Inflammatory macrophage treated with lipopolysaccharide for 4 hours (primary cell): ENCODE measurements around the gene ELOA2.
A peak's percentile ranks its signal among the peaks of the same experiment; 100 is the strongest.
"Not testable (repeated sequence)": the region's sequence is repeated elsewhere in the genome, so short reads cannot be mapped to it uniquely, and the experiment has no call there.

Experiments
- DNase-seq: peaks from one replicate; pipeline ENCODE4 v3.0.0-alpha.2; 2020

The ELOA2 gene, protein sequence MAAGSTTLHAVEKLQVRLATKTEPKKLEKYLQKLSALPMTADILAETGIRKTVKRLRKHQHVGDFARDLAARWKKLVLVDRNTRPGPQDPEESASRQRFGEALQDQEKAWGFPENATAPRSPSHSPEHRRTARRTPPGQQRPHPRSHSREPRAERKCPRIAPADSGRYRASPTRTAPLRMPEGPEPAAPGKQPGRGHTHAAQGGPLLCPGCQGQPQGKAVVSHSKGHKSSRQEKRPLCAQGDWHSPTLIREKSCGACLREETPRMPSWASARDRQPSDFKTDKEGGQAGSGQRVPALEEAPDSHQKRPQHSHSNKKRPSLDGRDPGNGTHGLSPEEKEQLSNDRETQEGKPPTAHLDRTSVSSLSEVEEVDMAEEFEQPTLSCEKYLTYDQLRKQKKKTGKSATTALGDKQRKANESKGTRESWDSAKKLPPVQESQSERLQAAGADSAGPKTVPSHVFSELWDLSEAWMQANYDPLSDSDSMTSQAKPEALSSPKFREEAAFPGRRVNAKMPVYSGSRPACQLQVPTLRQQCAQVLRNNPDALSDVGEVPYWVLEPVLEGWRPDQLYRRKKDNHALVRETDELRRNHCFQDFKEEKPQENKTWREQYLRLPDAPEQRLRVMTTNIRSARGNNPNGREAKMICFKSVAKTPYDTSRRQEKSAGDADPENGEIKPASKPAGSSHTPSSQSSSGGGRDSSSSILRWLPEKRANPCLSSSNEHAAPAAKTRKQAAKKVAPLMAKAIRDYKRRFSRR

DNA sequence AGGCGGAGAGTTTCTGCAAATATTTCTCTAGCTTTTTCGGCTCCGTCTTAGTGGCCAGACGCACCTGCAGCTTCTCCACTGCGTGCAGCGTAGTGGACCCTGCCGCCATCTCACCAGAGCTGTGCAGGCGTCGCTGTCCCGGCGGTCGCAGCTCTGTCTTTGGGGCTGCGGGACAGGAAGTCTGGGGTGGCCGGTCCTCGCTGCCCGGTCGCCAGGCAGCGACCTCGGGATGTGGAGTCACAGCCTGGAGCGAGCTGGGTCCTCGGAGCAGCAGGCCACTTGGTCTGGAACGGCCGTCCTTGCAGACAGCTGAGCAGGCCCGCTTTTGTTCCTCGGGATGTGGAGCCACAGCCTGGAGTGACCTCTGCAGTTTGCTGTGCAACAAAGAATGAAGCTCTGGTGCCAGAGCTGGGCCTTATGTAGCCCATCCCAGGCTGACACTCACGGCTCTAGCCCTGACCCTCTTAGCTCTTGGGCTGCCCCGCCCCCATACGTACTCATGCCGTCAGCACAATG, at the start of gene ELOA2:
TSS of gene ELOA2 (minus strand) at position 466 of the 516 bp plus-strand sequence. CDS start at position 109, 357 bp downstream.
- DNase-seq = no peak

DNA sequence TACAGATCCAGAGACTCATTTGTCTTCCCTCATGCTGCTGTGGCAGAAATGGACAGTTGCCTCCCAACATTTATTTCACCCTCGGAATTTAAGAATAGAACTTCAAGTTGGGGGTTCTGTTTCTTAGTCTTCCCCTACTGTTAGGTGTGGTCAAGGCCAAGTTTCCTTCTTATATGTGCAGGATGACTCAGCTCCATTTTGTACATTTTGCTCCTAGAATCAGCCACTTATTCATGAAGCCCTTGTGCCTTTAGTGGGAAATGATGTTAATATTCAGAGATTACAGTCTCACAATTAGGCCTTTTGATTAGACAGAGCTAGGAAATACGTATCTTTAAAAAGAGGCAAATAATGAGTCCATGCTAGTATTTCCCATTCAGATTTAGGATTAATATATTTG, 46.2 kb upstream of the ELOA2 start:
- DNase-seq = no peak

DNA sequence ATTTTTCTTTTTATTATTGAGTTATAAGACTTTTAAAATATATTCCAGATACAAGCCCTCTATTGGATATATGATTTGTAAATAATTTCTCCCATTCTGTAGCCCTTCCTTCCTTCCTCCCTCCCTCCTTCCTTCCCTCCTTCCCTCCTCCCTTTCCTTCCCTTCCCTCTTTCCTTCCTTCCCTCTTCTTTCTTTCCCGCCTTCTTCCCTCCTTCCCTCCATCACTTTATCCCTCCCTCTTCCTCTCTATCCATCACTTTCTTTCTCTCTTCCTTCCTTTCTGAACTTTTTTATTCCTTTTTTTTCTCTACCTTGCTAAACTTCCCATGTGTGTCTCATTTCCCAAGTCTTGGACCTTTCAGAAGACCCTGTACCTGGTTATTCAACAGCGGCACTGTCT, 45.5 kb upstream of the ELOA2 start:
- DNase-seq = no peak

DNA sequence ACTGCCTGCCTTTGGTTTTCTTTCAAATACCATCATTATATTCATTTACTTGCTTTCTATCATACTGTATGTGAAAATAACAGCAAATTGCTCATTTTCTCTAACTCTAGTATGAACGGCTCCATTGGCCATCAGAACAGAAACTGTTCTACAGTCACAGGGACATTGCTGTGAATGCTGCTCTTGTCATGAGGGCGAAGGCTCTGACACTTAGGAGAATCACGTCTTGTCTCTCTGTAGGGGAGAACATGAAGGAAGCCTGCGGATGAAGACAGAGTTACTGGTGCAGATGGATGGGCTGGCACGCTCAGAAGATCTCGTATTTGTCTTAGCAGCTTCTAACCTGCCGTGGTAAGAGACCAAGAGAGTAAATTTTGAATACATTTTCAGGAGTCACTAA, 41.7 kb upstream of the ELOA2 start:
- DNase-seq = no peak

DNA sequence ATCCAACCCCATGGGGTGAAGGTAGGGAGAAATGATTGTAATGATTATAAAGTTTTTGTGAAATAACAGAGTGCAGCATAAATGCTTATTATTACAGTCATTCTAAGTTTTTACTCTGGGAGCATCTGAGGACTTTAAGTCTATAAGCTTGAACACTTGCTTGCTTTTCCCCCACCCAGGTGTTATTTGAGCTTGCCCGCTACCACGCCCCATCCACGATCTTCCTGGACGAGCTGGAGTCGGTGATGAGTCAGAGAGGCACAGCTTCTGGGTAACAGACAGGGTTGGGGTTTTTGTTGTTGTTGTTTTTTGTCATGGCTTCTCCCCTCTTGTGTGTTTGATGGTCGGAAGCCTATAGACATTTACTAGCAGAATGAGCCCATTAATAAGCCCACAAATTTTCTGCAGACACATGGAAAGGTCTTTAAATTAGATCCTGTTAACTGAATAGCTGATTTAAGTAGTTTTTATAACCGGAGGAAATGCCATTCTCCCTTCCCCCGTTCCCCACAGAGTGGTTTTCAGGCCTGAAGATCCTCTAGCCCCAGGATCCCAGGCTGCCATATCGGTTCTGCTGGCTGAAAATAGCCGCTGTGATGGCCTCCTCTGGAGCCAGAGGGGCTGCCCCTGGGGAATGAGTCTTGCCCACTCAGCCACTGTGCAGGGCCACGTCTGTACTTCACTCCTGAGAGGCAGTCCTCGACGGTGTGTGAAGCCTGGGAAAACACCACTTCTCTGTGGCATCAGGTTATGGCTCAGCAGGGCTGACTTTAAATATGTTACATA, 39.9 kb upstream of the ELOA2 start:
- DNase-seq = no peak

DNA sequence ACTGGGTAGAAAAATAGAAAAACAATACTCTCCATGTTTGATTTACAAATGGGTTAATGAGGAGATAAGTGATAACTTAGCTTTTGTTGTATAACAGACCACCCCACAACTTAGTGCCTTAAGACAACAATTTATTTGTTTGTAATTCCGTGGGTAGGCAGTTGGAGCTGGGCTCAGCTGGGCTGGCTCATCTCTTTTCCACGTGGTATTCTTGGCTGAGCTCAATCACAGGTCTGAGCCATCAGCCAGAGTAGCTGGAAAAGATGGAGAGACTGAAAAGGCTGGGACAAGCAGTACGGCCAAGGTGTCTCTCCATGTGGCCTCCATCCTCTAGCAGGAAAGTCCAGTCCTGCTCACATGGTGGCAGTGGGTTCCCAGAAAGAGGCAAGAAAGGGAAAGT, 32.2 kb upstream of the ELOA2 start:
- DNase-seq = no peak

DNA sequence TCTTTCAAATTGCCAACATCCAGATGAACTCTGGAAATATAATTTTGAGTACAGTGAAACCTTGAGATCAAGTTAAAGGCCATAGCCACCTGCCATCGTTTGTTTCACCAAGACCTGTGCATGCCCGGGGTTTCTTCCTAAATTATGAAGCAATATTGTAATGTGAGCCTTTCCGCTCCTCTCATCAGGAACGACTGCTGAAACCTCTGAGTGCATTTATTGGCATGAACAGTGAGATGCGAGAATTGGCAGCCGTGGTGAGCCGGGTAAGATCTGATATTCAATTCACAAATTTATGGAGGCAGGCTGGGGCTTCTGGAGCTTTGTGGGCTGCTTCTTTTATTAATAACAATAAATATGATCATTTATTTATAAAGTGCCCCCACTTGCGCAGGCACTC, 27.7 kb upstream of the ELOA2 start:
- no peak for DNase-seq

DNA sequence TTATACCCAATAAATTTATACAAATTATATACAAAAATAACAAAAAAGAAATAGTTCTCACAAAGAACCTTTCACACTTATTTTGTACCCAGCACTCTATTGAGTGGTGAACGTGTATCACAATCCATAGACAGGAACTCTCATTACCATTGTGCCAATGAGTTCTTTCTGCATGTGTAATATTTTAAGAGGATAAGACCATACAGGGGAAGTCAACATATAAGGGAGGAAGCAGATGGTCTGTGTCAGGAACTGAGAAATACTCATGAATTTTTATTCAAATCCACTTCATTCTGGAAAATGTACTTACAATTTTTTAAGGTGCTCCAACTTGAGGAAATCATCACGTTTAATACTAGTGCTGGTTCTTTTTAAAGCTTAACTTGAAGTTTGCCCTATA, 27.1 kb upstream of the ELOA2 start:
- DNase-seq = no peak

DNA sequence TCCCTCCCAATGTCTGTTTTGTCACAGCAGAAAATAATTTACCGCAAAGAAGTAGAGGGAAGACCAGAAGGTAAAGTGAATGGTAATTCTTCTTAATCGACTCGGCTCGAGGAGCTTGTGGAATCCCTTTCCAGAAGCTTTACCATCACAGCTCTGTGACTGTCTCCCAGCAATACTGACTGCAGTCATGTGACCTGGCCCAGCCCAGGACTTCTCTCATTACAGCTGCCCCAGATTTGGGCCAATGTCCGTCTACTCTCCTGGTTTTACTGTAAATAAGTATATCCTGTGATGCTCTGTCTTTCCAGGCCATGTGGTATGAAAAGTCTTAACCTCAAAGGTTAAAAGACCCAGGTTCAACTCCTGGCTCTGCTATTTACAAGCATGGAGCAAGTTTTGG, 18.9 kb upstream of the ELOA2 start:
- no peak for DNase-seq

DNA sequence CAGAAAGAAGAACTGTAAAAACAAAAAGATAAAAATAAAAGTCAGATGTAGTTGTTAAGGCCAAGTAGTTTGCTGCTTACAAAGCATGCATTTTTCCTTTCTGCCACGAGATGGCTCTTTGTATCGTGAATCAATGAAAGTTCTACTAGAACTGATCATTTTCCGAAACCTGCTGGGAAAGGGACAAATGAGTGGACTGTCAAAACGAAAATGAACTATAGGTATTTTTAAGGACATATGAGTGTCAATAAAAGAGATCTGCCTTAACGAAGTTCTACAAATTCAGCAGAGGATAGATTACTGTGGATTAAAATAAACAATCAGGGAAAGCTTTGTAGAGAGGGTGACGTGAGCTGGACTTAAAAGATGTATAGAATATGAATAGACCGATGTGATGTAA, 15.0 kb upstream of the ELOA2 start:
- DNase-seq = peak; percentile 37

DNA sequence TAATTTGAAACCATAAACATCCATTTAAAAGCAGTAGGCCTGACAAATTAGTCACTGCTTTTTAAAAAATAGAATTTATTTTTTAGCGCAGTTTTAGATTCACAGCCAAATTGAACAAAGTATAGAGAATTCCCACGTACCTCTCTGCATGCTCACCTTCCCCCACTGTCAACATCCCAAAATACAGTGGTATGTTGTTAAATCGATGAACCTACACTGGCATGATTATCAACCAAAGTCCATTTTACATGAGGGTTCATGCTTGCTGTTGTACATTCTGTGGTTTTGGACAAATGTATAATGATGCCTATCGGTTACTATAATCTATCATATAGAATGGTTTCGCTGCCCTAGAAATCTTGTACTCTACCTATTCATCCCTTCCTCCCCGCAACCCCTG, 5.6 kb upstream of the ELOA2 start:
- no peak for DNase-seq

DNA sequence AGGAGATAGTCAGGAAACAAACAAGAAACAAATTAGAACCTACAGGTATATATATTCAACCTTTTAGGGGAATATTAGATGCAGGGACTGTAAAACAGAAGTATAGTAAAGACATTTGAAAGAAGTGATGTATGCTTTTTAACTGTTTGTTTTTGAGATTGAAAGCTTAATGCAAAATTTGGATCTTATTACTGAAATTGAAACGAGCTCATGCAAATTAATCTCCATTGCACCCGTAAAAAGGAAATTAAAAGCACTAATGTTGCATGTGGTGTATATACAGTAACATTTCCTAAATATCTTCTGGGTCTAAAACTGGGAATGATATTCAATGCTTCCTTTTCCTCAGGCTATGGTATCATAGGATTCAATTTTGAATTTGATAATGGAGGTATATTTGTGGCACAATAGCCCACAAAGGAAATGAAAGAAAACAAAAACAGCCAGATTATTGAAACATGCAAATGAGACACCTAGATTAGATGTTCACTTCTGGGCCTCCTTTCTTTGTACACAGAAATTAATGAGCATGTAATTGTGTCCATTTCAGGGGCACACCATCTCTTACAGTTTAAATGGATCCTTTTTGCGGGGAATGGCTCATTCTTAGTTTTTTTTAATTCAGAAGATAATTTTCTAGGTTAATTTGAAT, 1.6 kb upstream of the ELOA2 start:
- no peak for DNase-seq

DNA sequence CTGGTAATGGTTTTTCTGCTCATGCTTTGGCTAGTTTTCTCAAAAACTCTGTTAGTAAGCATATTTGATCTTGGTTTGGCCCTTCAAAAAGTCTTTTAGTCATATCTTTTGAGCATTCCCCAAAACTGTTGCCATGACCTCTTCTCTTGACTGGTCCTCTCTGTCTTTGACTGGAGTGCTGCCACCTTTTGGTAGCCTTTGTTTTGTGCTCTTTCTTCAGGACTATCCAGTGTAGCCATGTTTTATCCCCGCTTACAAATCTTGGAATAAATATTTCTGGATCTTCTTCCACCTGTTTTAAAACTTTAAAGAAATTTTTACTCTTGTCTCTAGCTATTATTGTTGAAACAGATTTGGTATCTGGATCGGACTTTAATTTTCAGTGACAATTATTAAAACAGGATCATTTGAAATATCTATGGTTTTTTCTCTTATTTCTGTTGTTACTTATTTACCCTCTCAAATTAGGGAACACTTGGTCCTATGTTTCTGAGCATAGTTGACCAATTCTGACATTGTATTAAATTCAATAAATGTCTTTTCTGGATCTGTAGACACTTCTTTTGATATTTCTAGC, 965 bp upstream of the ELOA2 start:
- peak; percentile 1 for DNase-seq

DNA sequence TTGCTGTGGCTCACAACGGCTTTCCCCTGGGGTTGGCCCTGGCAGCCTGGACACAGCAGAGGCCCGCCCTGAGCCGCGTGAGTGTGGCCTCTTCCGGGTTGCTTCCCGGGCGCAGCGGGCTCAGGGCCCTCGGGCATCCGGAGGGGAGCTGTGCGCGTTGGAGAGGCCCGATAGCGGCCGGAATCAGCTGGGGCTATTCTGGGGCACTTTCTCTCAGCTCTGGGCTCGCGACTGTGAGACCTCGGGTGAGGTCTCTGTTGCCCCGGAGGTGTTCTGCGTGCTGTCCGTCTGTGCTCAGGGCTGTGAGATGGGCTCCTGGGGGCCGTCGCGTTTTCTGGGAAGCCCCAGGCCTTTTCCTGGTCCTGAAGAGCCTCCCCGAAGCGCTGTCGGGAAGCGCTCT, 830 bp downstream of the ELOA2 start:
- DNase-seq = not testable (repeated sequence)

DNA sequence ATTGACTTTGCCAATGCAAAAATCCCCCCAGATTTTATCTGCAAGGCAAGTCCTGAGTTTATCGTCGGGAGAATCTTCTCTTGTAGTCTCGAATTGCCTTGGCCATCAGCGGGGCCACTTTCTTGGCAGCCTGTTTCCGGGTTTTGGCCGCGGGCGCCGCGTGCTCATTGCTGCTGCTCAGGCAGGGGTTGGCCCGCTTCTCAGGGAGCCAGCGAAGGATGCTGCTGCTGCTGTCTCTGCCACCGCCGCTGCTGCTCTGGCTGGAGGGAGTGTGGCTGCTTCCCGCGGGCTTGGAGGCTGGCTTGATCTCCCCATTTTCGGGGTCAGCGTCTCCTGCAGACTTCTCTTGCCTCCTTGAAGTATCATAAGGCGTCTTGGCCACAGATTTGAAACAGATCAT, 2.5 kb downstream of the ELOA2 start:
- no peak for DNase-seq

DNA sequence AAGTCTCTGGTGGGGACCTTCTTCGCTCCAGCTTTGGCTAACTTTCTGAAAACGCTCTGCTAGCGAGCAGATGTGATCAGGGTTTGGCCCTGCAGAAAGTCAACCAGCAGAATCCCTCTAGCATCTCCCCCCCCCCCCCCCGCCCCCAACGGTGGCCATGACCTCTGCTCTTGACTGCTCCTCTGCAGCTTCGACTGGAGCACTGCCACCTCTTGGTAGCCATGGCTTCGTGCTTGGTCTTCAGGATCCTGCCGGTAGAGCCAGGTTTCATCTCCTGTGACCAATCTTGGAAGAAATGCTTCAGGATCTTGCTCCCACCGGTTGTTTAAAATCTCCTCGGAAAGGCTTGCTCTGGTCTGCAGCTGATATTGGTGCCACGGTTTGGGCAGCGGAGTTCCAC, 4.5 kb downstream of the ELOA2 start:
- DNase-seq = not testable (repeated sequence)

DNA sequence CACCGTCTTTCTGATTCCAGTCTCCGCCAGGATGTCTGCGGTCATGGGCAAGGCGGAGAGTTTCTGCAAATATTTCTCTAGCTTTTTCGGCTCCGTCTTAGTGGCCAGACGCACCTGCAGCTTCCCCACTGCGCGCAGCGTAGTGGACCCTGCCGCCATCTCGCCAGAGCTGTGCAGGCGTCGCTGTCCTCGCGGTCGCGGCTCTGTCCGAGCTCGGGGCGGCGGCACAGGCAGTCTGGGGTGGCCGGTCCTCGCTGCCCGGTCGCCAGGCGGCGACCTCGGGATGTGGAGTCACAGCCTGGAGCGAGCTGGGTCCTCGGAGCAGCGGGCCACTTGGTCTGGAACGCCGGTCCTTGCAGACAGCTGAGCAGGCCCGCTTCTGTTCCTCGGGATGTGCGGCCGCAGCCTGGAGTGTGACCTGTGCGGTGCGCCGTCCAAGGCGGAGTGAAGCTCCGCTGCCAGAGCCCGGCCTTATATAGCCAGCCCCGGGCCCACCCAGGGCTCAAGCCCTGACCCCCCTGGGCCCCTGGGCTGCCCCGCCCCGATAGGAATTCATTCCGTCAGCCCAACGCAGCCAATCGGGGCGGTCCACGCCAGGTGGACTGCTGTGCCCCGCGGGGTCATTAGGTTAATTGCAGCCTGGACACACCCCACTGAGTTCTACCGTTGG, 5.6 kb downstream of the ELOA2 start:
- DNase-seq = not testable (repeated sequence)

DNA sequence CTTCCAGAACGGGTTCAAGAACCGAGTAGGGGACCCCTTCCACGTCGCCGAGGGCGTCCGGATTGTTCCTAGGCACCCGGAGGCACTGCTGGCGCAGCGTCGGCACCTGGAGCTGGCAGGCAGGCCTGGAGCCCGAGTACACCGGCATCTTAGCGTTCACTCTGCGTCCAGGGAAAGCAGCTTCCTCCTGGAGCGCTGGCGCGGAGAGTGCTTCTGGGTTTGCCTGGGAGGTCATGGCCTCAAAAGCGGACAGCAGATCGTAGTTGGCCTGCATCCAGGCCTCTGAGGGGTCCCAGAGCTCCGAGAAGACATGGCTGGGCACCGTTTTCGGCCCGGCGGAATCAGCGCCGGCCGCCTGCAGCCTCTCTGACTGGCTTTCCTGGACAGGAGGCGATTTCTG, 6.7 kb downstream of the ELOA2 start:
- not testable (repeated sequence) for DNase-seq

DNA sequence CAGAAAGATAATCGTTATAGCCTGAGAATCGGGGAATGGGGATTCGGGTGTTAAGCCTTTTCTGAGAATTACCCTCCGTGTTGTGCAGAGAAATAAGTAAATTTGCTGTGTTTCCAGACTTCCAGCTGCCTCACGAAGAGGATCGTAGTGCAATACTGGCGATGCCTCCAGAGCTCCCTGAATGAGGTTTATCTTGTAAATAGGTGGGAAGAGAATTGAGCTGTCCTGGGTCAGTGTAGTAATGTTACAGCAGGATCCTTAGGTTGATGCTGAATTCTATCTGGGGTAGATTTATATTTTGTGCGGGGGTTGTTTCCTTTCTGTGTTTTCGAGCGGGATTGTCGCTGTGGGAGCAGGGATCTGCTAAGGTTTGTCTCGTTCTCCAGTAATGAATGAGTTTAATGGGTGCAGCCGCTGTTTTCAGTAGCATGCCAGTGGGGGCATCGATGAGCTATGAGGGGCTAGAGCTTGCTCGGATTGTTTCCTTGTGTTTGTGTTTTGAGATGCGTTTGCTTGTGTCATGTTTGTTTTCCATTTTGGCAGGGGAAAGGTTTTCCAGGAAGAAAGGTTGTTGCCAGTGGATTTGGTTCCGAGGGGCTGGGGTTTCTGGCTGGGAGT, 9.8 kb downstream of the ELOA2 start:
- DNase-seq = not testable (repeated sequence)

DNA sequence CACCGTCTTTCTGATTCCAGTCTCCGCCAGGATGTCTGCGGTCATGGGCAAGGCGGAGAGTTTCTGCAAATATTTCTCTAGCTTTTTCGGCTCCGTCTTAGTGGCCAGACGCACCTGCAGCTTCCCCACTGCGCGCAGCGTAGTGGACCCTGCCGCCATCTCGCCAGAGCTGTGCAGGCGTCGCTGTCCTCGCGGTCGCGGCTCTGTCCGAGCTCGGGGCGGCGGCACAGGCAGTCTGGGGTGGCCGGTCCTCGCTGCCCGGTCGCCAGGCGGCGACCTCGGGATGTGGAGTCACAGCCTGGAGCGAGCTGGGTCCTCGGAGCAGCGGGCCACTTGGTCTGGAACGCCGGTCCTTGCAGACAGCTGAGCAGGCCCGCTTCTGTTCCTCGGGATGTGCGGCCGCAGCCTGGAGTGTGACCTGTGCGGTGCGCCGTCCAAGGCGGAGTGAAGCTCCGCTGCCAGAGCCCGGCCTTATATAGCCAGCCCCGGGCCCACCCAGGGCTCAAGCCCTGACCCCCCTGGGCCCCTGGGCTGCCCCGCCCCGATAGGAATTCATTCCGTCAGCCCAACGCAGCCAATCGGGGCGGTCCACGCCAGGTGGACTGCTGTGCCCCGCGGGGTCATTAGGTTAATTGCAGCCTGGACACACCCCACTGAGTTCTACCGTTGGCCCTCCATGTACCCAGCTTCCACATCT, 11.5 kb downstream of the ELOA2 start:
- DNase-seq = not testable (repeated sequence)

DNA sequence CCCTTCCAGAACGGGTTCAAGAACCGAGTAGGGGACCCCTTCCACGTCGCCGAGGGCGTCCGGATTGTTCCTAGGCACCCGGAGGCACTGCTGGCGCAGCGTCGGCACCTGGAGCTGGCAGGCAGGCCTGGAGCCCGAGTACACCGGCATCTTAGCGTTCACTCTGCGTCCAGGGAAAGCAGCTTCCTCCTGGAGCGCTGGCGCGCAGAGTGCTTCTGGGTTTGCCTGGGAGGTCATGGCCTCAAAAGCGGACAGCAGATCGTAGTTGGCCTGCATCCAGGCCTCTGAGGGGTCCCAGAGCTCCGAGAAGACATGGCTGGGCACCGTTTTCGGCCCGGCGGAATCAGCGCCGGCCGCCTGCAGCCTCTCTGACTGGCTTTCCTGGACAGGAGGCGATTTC, 12.6 kb downstream of the ELOA2 start:
- not testable (repeated sequence) for DNase-seq
